OCI-LY3 (cell line): ENCODE measurements around the gene PANX2.

Source experiments
- H2AFZ ChIP-seq: fragments of 200-600, 300-600 bp; shearing (Covaris generic); 2 replicates; pipeline ENCODE4 v1.6.0; 2014; ENCODE audit warnings: antibody characterized with exemption, low read depth, low read length
- H3K27ac ChIP-seq: fragments of 200-600, 300-600 bp; sonication (generic); 2 replicates; pipeline ENCODE4 v1.5.1; 2014; ENCODE audit warnings: mild to moderate bottlenecking, low read length, moderate library complexity, mixed read lengths
- H3K27me3 ChIP-seq: fragments of 200-600, 300-600 bp; sonication (generic); 2 replicates; pipeline ENCODE4 v1.6.1; 2014; ENCODE audit warnings: low read depth, low read length, mixed read lengths
- H3K36me3 ChIP-seq: fragments of 200-600, 300-600 bp; sonication (generic); replicated peaks from 2 replicates; pipeline ENCODE3; 2014; ENCODE audit warnings: low read depth, low read length, mixed read lengths
- H3K4me1 ChIP-seq: fragments of 300-600, 200-600 bp; sonication (generic); 2 replicates; pipeline ENCODE4 v1.6.1; 2014; ENCODE audit warnings: low read length, mixed read lengths
- H3K4me2 ChIP-seq: fragments of 200-600, 300-600 bp; sonication (generic); 2 replicates; pipeline ENCODE4 v1.6.1; 2014; ENCODE audit warnings: low read length, mixed read lengths
- H3K4me3 ChIP-seq: fragments of 300-600, 200-600 bp; sonication (generic); 2 replicates; pipeline ENCODE4 v1.5.1; 2014; ENCODE audit warnings: antibody characterized with exemption, mild to moderate bottlenecking, low read length, moderate library complexity
- H3K79me2 ChIP-seq: fragments of 300-600, 200-600 bp; shearing (Covaris generic); 2 replicates; pipeline ENCODE4 v1.6.1; 2014; ENCODE audit warnings: mild to moderate bottlenecking, low read length, mixed read lengths
- H3K9ac ChIP-seq: fragments of 300-600, 200-600 bp; shearing (Covaris generic); 2 replicates; pipeline ENCODE4 v1.6.0; 2014; ENCODE audit warnings: mild to moderate bottlenecking, low read length, moderate library complexity
- H3K9me3 ChIP-seq: fragments of 200-600, 300-600 bp; shearing (Covaris generic); 2 replicates; pipeline ENCODE4 v1.6.1; 2014; ENCODE audit warnings: low read length, mixed read lengths; ENCODE audit not compliant: insufficient read depth
- H4K20me1 ChIP-seq: fragments of 200-600, 300-600 bp; sonication (generic); 2 replicates; pipeline ENCODE4 v1.6.1; 2016; ENCODE audit warnings: low read length, mixed read lengths; ENCODE audit not compliant: insufficient read depth
- EZH2phosphoT487 ChIP-seq: fragments of 200-600 bp; shearing (Covaris generic); IDR thresholded peaks from 2 replicates; pipeline ENCODE4 v1.6.1; 2018; ENCODE audit warnings: antibody characterized with exemption, mixed run types, low read depth
- TF ChIP-seq, protein P1 (sequence below): fragments of 200-600, 300-600 bp; sonication (generic); IDR thresholded peaks from 2 replicates; pipeline ENCODE4 v1.5.1; 2014; ENCODE audit warnings: antibody characterized with exemption, low read length, low read depth

PANX2 gene, protein sequence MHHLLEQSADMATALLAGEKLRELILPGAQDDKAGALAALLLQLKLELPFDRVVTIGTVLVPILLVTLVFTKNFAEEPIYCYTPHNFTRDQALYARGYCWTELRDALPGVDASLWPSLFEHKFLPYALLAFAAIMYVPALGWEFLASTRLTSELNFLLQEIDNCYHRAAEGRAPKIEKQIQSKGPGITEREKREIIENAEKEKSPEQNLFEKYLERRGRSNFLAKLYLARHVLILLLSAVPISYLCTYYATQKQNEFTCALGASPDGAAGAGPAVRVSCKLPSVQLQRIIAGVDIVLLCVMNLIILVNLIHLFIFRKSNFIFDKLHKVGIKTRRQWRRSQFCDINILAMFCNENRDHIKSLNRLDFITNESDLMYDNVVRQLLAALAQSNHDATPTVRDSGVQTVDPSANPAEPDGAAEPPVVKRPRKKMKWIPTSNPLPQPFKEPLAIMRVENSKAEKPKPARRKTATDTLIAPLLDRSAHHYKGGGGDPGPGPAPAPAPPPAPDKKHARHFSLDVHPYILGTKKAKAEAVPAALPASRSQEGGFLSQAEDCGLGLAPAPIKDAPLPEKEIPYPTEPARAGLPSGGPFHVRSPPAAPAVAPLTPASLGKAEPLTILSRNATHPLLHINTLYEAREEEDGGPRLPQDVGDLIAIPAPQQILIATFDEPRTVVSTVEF

DNA sequence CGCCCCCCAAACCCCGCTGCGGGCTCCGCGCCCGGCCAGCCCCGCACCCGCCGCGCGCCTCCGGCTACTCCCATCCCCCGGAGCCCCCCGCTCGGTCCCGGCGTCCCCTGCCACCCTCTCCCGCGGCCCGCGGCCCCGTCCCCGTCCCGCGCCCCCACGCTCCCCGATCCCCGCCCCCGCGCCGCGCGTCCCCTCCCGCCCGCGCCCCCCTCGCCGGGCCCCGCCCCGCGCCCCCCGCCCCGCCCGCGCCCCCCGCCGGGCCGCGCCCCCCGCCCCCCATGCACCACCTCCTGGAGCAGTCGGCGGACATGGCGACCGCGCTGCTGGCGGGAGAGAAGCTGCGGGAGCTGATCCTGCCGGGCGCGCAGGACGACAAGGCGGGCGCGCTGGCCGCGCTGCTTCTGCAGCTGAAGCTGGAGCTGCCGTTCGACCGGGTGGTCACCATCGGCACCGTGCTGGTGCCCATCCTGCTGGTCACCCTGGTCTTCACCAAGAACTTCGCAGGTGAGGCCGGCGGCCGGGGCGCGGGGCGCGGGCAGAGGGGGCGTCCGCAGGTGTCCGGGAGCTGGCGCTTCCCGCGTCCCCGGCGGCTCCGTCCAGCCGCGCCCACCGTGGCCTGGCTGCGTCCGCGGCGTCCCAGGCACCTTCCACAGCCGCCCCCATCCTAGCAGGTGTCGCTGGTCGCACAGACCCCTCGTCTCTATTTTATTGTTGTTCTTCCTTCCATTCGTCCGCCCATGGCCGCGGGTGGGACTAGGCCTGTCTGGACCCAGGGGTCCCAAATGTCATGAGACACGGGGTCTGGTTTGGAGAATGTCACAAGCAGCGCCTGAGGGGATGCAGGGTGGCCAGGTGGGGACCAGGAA, at the start of gene PANX2:
Gene PANX2 (plus strand): TSS at position 279 of the 866 bp plus-strand sequence. CDS start 0 bp downstream, at position 279.
- peak within 1 kb of the TSS; percentile 51 for H3K4me2 ChIP-seq
- peaks cover 22% of the 10 kb centered on the region for H3K4me1 ChIP-seq
- no peaks in the 10 kb centered on the region for H3K36me3 ChIP-seq
- H3K9me3 ChIP-seq = no peaks in the 10 kb centered on the region
- H3K79me2 ChIP-seq = no peaks in the 10 kb centered on the region
- H3K27ac ChIP-seq = no peak within 1 kb of the TSS
- H4K20me1 ChIP-seq = no peaks in the 10 kb centered on the region
- peak within 1 kb of the TSS; percentile 70 for H3K4me3 ChIP-seq
- H2AFZ ChIP-seq = no peak within 1 kb of the TSS
- H3K9ac ChIP-seq = peak within 1 kb of the TSS; percentile 47; the same call in 1 of the 2 replicates
- peaks cover 7% of the 10 kb centered on the region; the same call in 1 of the 2 replicates for H3K27me3 ChIP-seq
- TF ChIP-seq, protein P1, sequence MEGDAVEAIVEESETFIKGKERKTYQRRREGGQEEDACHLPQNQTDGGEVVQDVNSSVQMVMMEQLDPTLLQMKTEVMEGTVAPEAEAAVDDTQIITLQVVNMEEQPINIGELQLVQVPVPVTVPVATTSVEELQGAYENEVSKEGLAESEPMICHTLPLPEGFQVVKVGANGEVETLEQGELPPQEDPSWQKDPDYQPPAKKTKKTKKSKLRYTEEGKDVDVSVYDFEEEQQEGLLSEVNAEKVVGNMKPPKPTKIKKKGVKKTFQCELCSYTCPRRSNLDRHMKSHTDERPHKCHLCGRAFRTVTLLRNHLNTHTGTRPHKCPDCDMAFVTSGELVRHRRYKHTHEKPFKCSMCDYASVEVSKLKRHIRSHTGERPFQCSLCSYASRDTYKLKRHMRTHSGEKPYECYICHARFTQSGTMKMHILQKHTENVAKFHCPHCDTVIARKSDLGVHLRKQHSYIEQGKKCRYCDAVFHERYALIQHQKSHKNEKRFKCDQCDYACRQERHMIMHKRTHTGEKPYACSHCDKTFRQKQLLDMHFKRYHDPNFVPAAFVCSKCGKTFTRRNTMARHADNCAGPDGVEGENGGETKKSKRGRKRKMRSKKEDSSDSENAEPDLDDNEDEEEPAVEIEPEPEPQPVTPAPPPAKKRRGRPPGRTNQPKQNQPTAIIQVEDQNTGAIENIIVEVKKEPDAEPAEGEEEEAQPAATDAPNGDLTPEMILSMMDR = no peak
- TF ChIP-seq EZH2phosphoT487 = no peak

DNA sequence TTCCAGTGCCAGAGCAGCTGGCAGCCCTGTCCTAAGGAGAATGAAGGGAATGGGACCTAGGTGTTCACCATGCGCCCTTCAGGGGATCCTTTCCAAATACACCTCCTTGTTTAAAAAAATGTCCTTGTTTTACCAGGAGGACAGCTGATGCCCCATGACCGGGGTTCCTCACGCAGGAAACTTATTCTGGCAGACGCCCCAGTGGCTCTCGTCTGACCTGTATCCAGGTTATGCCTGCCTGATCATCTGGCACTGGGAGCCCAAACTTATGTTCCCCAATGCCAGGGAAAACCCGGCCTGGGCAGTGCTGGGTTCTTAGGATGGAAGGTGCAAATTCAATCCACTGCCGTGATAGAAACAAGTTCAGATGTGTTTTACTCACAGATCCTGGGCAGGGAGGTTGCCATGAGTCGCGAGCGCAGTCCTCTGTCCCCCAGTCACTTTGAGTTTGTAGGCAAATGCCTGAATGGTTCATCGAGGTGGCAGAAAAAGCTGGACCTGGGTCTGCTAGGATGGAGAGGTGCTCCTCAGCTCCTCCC, 49.3 kb upstream of the PANX2 start:
- no peak overlapping the region for H3K4me2 ChIP-seq

DNA sequence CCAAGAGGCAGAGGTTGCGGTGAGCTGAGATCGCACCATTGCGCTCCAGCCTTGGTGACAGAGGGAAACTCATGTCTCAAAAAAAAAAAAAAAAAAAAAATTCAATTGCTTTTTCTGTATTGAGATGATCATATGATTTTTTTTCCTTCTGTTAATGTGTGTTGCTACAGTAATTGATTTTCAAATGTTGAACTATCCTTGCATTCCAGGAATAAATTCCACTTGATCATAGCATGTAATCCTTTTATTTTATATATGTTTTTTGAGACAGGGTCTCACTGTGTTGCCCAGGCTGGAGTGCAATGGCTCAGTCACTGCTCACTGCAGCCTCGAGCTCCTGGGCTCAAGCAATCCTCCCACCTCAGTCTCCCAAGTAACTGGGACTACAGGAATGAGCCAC, 47.4 kb upstream of the PANX2 start:
- Histone ChIP-seq H2AFZ (no peak overlapping the region), H3K36me3 (no peaks in the 10 kb centered on the region), H3K79me2 (no peaks in the 10 kb centered on the region), H4K20me1 (no peaks in the 10 kb centered on the region), H3K9ac (no peak overlapping the region), H3K9me3 (no peaks in the 10 kb centered on the region), H3K4me2 (no peak overlapping the region), H3K4me3 (no peak overlapping the region), H3K4me1 (no peaks in the 10 kb centered on the region), H3K27me3 (0 out of 2 replicates have a peak, but pooled peaks cover 8% of the 10 kb centered on the region), H3K27ac (no peak overlapping the region)
- TF ChIP-seq, protein P1 = no peak
- no peak for TF ChIP-seq EZH2phosphoT487

More for the DNA sequence above, 49.3 kb upstream of the PANX2 start:
- Histone ChIP-seq H3K9me3 (no peaks in the 10 kb centered on the region), H3K4me1 (no peaks in the 10 kb centered on the region), H3K27me3 (0 out of 2 replicates have a peak, but pooled peaks cover 8% of the 10 kb centered on the region), H4K20me1 (no peaks in the 10 kb centered on the region), H3K9ac (no peak overlapping the region), H3K79me2 (no peaks in the 10 kb centered on the region), H3K36me3 (no peaks in the 10 kb centered on the region), H3K27ac (no peak overlapping the region), H3K4me3 (no peak overlapping the region), H2AFZ (no peak overlapping the region)
- no peak for TF ChIP-seq EZH2phosphoT487
- TF ChIP-seq, protein P1 = no peak
